ENCODE results near the gene OXGR1. TPM values are rescaled to one million over a fixed set of nuclear protein-coding genes. Genes with fewer than 3 reads are reported as not detected.

Gene OXGR1
- total RNA-seq = 1 to 10 TPM in 2 of 4 donors, under 1 TPM in 2; 0.17 to 5.5 (median 1.2) TPM

DNA sequence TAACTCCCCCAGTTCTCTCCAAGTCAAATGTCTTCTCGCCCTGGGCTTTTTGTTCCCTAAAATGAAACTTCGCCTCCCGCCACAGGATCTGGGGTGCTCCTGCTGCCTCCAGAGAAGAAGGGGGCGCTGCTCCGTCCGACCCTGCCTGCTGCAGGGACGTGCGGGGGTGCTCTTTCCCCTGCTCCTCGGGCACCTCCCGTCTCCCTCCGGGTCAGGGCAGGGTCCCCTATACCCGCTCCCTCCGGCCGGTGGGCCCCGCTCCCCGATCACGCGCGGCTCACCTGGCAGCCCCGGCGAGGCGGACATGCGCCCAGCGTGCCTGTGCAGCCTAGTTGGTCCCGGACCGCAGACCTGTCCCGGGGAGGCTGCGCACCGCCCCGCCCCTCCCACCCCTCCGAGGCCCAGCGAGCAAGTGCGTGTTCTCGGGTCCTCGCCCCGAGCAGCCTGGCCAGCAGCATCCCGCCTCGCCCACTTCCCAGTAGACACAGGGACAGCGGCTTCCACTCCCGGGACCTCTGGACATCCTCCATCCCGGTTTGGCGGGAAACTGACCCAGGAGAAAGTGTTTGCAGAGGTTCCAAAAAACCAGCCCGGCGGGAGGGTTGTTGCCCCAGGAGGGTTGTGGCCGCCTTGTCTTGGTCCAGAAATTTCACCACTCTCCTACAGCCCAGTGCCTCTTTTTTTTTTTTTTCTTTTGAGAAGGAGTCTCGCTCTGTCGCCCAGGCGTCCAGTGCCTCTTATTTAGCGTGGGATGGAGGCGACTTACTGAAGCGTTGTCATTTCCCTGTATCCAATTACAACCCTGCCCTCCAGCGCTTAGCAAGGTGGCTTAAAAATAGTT is at the start of gene OXGR1:
OXGR1 (minus strand) TSS at position 460 of the 841 bp plus-strand sequence. CDS start 6,717 bp downstream, outside the sequence.
- no peak for DNase-seq (ENCODE audit: extremely low spot score)
- H3K4me1 ChIP-seq = peaks cover 7 to 15% (median 14%) of the 10 kb centered on the region in 4 donors
- H3K27ac ChIP-seq (replicated peaks in 1 of 4) = no peak within 1 kb of the TSS
- WGBS = 6% methylated on average over 45 of the region's 52 CpGs
- no peaks in the 10 kb centered on the region for H3K36me3 ChIP-seq
- intact Hi-C loops (cut with DNase I) = no loop called here
- H3K4me3 ChIP-seq = peak within 1 kb of the TSS; percentile 50 to 66 (median 53)
- peaks cover 0 to 49% (median 8%) of the 10 kb centered on the region in 4 donors for H3K27me3 ChIP-seq
- no peak for TF ChIP-seq CTCF (IDR thresholded peaks at IDR 0.05)
- TF ChIP-seq EP300 (IDR thresholded peaks at IDR 0.05) = no peak
- no peak for TF ChIP-seq POLR2AphosphoS5 (IDR thresholded peaks at IDR 0.05)
- TF ChIP-seq POLR2A (IDR thresholded peaks at IDR 0.05; ENCODE audit: low read depth) = no peak
- H3K9me3 ChIP-seq = no peaks in the 10 kb centered on the region

DNA sequence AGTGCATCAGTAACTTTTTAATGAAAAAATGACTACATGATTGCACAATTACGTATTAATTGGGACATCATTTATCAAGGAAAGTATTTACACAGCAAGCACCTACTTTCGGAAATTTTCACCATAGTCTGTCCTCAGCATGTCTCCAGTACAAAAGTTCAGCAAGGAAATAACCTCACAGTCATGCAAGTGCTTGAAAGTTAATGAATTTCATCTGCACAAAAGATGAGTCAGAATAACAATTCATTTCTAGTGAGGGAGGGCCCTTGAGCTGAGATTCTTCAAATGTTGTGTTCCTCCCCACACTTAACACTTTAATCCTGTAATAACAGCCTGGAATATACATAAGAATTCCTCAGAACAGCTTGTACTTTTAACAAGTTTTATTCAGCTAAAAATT is 49.0 kb upstream of the OXGR1 start:
- Histone ChIP-seq H3K36me3 (no peaks in the 10 kb centered on the region), H3K27ac (replicated peaks in 1 of 4) (no peak overlapping the region), H3K4me3 (no peak overlapping the region), H3K9me3 (no peaks in the 10 kb centered on the region), H3K4me1 (no peaks in the 10 kb centered on the region), H3K27me3 (no peaks in the 10 kb centered on the region)
- no peak for DNase-seq (ENCODE audit: extremely low spot score)
- WGBS = 67% methylated on average over 2 of the region's 2 CpGs
- TF ChIP-seq EP300 (IDR thresholded peaks at IDR 0.05) (no peak), POLR2A (IDR thresholded peaks at IDR 0.05; ENCODE audit: low read depth) (no peak), POLR2AphosphoS5 (IDR thresholded peaks at IDR 0.05) (no peak), CTCF (IDR thresholded peaks at IDR 0.05) (no peak)
- intact Hi-C loops (cut with DNase I) = no loop called here

GRCh38 chr13:97030705-97031452 is 36.6 kb upstream of the OXGR1 start:
- H3K27me3 ChIP-seq = no peaks in the 10 kb centered on the region
- no peak for DNase-seq (ENCODE audit: extremely low spot score)
- H3K4me3 ChIP-seq = no peak overlapping the region
- no peak overlapping the region for H3K27ac ChIP-seq (replicated peaks in 1 of 4)
- peaks cover 0 to 2% (median 0%) of the 10 kb centered on the region in 4 donors for H3K9me3 ChIP-seq
- intact Hi-C loops (cut with DNase I) = no loop called here
- no peaks in the 10 kb centered on the region for H3K36me3 ChIP-seq
- peaks cover 0 to 6% (median 0%) of the 10 kb centered on the region in 4 donors for H3K4me1 ChIP-seq
- TF ChIP-seq POLR2A (IDR thresholded peaks at IDR 0.05; ENCODE audit: low read depth) = no peak
- peak in 2 of 3 experiments; percentile 20 for TF ChIP-seq CTCF (IDR thresholded peaks at IDR 0.05)
- WGBS = 58% methylated on average over 2 of the region's 2 CpGs

DNA sequence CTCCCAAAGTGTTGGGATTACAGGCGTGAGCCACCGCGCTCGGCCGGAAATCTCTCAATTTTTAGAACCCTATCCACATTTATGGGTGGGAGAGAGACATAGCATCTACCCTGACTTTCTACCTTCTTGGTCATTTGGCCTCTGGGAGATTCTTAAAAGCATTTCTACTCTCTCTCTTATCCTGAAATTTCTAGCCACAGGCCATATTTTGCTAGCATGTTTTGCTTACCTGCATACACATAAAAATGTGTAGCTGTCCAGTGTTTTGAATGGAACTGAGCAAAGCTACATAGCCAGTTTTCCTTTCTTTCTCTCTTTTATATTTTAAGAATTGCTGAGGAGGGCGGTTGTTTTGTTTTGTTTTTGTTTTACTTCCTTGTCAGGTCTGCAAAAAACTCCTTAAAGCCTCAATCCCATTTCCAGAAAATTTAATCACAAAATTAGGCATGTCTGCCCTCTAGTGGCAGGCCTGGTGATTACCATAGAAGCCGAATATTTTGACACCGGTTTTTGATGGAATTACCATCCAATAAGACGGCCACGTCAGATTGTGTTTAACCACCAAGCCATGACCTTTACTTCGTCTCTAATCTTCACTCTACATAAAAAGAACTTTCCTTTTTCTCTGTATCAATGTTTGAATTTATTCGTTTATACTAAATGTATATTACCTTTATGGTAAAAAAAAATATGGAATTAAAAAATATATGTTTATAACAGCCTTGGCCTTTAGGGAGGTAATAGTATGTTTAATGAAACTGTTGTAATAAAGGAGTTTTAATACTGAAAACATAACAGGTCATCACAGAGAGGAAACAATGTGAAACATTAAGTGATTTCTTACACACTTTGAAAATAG is 34.4 kb upstream of the OXGR1 start:
- intact Hi-C loops (cut with DNase I) = loop anchor here (10.0 kb wide), 1 partner anchor 186 kb away; no protein-coding TSS in a partner anchor
- H3K27me3 ChIP-seq = no peaks in the 10 kb centered on the region

More for the DNA sequence above, 34.4 kb upstream of the OXGR1 start:
- peak; percentile 81 to 88 (median 86) for TF ChIP-seq CTCF (IDR thresholded peaks at IDR 0.05)
- TF ChIP-seq POLR2A (IDR thresholded peaks at IDR 0.05; ENCODE audit: low read depth) = no peak
- TF ChIP-seq EP300 (IDR thresholded peaks at IDR 0.05) = no peak
- 42% methylated on average over 12 of the region's 12 CpGs for WGBS
- no peak for DNase-seq (ENCODE audit: extremely low spot score)
- H3K4me3 ChIP-seq = no peak overlapping the region
- no peak overlapping the region for H3K27ac ChIP-seq (replicated peaks in 1 of 4)
- H3K36me3 ChIP-seq = no peaks in the 10 kb centered on the region
- H3K9me3 ChIP-seq = no peaks in the 10 kb centered on the region
- peaks cover 0 to 6% (median 0%) of the 10 kb centered on the region in 4 donors for H3K4me1 ChIP-seq

Data from esophagus muscularis mucosa (tissue), 4 donors.